IPS DF 6.9 (cell line): ENCODE data around the gene ZNF586.
"Not testable (repeated sequence)": the region's sequence is repeated elsewhere in the genome, so short reads cannot be mapped to it uniquely, and the experiment has no call there.

Experiments
- DNase-seq: peaks from one replicate; pipeline ENCODE4 v3.0.0-alpha.2; 2013; ENCODE audit warnings: low read depth, low spot score
- H3K27ac ChIP-seq: one replicate; pipeline ENCODE4 v1.5.1; 2013; ENCODE audit warnings: low read length, control low read depth
- H3K27me3 ChIP-seq: 2 replicates; pipeline ENCODE4 v1.6.1; 2013; ENCODE audit warnings: mild to moderate bottlenecking, low read length; ENCODE audit not compliant: control insufficient read depth, insufficient read depth
- H3K36me3 ChIP-seq: 2 replicates; pipeline ENCODE4 v1.6.1; 2013; ENCODE audit warnings: low read length; ENCODE audit not compliant: control insufficient read depth, insufficient read depth
- H3K4me1 ChIP-seq: 2 replicates; pipeline ENCODE4 v1.6.1; 2013; ENCODE audit warnings: low read length; ENCODE audit not compliant: control insufficient read depth, insufficient read depth
- H3K4me3 ChIP-seq: 2 replicates; pipeline ENCODE4 v1.5.1; 2013; ENCODE audit warnings: mild to moderate bottlenecking, low read length
- H3K9me3 ChIP-seq: 2 replicates; pipeline ENCODE4 v1.6.1; 2013; ENCODE audit warnings: low read length, inconsistent platforms; ENCODE audit not compliant: control insufficient read depth, insufficient read depth
- WGBS: extraction: QIAGEN DNeasy Blood & Tissue Kit; methylation state at CpG from one replicate; pipeline ENCODE4 v1.1.7; 2013; ENCODE audit warnings: mixed read lengths, missing lambda C conversion rate; ENCODE audit not compliant: insufficient read length, insufficient coverage; 5-methylcytosine and 5-hydroxymethylcytosine counted together

ZNF586 gene

DNA sequence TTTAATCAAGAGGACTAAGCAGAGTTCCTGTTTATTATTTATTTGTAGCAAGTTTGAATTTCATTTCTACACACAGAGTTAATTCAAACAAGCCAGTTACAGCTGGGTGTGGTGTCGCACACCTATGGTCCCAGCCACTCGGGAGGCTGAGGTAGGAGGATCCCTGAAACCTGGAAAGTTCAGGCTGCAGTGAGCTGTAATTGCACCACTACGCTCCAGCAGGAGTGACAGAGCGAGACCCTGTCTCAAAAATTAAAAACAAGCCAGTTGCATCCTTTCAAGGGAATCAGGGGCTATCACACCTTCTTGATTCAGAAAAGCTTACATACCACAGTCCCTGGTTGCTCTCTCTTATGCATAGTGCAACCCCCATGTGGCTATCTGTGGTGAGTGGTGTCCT, 19.8 kb downstream of the ZNF586 start:
- no CpG with 5 or more reads among the region's 4 CpGs for WGBS
- H3K36me3 ChIP-seq, result peaks cover 4% of the 10 kb centered on the region; the same call in 1 of the 2 replicates

GRCh38 chr19:57796580-57796979, 27.1 kb downstream of the ZNF586 start:
- no CpG with 5 or more reads among the region's 1 CpG for WGBS
- DNase-seq, H3K4me1 ChIP-seq, H3K36me3 ChIP-seq, H3K27ac ChIP-seq, H3K27me3 ChIP-seq, H3K9me3 ChIP-seq, H3K4me3 ChIP-seq: not testable (repeated sequence)

More for the DNA sequence above, 19.8 kb downstream of the ZNF586 start:
- Histone ChIP-seq H3K9me3 (no peaks in the 10 kb centered on the region; the same call in 1 of the 2 replicates), H3K27ac (no peak overlapping the region), H3K27me3 (no peaks in the 10 kb centered on the region), H3K4me3 (no peak overlapping the region), H3K4me1 (peaks cover 1% of the 10 kb centered on the region; the same call in 1 of the 2 replicates)
- no peak for DNase-seq

GRCh38 chr19:57800696-57801095, 31.2 kb downstream of the ZNF586 start:
- Histone ChIP-seq H3K4me3 (no peak overlapping the region), H3K36me3 (no peaks in the 10 kb centered on the region), H3K4me1 (peaks cover 6% of the 10 kb centered on the region; the same call in 1 of the 2 replicates), H3K9me3 (no peaks in the 10 kb centered on the region), H3K27ac (no peak overlapping the region), H3K27me3 (no peaks in the 10 kb centered on the region)
- no CpG with 5 or more reads among the region's 5 CpGs for WGBS
- no peak for DNase-seq

DNA sequence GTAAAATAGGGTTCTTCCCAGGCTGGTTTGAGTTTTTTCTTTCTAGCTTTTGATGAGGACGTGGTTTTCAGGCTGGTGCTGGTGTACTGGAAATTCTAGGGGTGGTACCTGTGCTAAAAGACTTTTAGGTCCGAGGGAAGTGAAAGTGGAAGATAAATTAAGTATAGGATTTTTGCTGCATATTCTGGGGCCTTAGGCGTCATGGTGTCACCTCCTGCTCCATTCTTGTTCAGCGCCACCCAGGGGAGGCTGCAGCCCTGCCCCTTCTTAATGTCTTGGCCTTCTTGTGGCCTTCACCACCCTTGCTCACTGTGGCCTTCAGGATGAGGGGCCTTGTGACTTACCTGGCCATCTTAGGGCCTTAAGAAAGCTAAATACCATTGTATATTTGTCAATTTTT, 32.8 kb downstream of the ZNF586 start:
- Histone ChIP-seq H3K4me1 (peaks cover 6% of the 10 kb centered on the region; the same call in 1 of the 2 replicates), H3K27ac (no peak overlapping the region), H3K9me3 (no peaks in the 10 kb centered on the region), H3K27me3 (no peaks in the 10 kb centered on the region), H3K4me3 (no peak overlapping the region), H3K36me3 (no peaks in the 10 kb centered on the region)
- no CpG with 5 or more reads among the region's 4 CpGs for WGBS
- no peak for DNase-seq

- no CpG with 5 or more reads among the region's 6 CpGs for WGBS
- Histone ChIP-seq H3K4me1 (peaks cover 6% of the 10 kb centered on the region; the same call in 1 of the 2 replicates), H3K27me3 (no peaks in the 10 kb centered on the region), H3K4me3 (peak overlapping the region; percentile 36; the same call in 1 of the 2 replicates), H3K27ac (no peak overlapping the region), H3K9me3 (no peaks in the 10 kb centered on the region), H3K36me3 (peaks cover 5% of the 10 kb centered on the region; the same call in 1 of the 2 replicates)
- DNase-seq, result no peak
Observed at GRCh38 chr19:57803265-57803593, 33.8 kb downstream of the ZNF586 start.

DNA sequence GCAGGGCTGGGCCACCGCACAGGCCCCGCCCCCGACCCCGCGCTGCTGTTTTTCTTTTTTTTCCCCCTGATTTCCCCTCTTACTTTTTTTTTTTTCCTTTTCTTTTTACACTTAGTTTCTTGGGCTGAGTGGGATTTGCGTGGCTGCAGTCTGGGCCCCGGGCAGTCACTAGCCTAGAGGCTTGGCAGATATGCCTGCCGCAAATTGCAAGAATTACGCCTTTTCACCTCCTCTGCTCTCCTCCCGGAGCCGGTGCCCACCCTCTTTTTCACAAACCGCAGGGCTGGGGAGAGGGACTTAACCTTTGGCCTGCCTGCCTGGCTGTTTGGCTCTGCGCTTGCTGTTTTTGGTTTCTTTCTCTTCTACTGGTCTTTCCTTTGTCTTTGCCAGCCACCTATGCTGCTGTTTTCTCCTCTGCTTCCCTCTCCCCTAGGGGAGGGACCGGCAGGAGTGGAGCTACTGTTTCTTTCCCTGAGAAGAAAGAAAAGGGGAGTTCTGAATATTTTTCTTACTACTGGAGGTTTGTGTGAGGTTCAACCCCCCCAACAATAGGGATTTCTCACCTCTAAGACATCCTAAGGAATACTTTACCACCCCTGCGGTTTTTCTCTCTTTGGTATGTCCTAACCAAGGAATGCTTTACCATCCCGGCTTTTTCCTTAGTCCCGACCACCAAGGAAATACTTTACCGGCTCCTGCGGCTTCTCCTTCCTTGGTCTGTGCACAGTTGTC, 34.3 kb downstream of the ZNF586 start:
- H3K27me3 ChIP-seq, result no peaks in the 10 kb centered on the region
- H3K4me1 ChIP-seq, result peaks cover 6% of the 10 kb centered on the region; the same call in 1 of the 2 replicates
- no CpG with 5 or more reads among the region's 19 CpGs for WGBS
- H3K9me3 ChIP-seq, result no peaks in the 10 kb centered on the region
- peak overlapping the region; percentile 78 for H3K27ac ChIP-seq
- H3K36me3 ChIP-seq, result peaks cover 9% of the 10 kb centered on the region; the same call in 1 of the 2 replicates
- peak; percentile 43 for DNase-seq
- peak overlapping the region; percentile 36; the same call in 1 of the 2 replicates for H3K4me3 ChIP-seq

DNA sequence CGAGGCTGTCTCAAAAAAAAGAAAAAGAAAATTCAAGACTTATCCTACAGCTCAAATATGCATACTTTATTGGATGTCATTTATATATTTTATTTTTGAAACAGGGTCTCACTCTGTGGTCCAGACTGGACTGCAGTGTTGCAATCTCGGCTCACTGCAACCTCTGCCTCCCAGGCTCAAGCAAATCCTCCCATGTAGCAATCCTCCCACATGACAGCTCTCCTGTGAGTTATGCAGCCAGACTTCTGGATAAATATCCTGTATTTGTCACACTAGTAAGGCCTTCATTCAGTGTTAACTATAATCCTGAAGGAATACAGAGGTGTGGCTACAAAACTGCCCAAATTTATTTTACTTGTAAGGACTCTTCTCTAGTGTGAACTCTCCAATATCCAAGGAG, 38.1 kb downstream of the ZNF586 start:
- Histone ChIP-seq H3K4me1 (no peaks in the 10 kb centered on the region), H3K27me3 (no peaks in the 10 kb centered on the region), H3K36me3 (peaks cover 9% of the 10 kb centered on the region; the same call in 1 of the 2 replicates), H3K27ac (no peak overlapping the region), H3K4me3 (no peak overlapping the region), H3K9me3 (no peaks in the 10 kb centered on the region)
- no CpG with 5 or more reads among the region's 2 CpGs for WGBS
- no peak for DNase-seq

DNA sequence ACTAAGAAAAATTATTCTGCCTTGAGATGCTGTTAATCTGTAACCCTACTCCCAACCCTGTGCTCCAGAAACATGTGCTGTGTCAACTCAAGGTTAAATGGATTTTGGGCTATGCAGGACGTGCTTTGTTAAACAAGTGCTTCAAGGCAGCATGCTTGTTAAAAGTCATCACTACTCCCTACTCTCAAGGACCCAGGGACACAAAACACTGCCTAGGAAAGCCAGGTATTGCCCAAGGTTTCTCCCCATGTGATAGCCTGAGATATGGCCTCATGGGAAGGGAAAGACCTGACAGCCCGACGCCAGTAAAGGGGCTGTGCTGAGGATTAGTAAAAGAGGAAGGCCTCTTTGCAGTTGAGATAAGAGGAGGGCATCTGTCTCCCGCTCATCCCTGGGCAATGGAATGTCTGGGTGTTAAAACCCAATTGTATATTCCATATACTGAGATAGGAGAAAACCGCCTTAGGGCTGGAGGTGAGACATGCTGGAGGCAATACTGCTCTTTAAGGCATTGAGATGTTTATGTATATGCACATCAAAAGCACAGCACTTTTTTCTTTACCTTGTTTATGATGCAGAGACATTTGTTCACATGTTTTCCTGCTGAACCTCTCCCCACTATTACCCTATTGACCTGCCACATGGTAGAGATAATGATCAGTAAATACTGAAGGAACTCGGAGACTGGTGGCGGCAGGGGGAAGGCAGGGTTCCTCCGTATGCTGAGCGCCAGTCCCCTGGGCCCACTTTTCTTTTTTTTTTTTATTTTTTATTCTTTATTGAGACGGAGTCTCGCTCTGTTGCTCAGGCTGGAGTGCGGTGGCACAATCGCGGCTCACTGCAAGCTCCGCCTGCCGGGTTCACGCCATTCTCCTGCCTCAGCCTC, 41.2 kb downstream of the ZNF586 start:
- H3K4me1 ChIP-seq, H3K27me3 ChIP-seq, H3K36me3 ChIP-seq, H3K4me3 ChIP-seq, H3K27ac ChIP-seq, H3K9me3 ChIP-seq, DNase-seq: not testable (repeated sequence)
- WGBS, result no CpG with 5 or more reads among the region's 17 CpGs

GRCh38 chr19:57812226-57812625, 42.8 kb downstream of the ZNF586 start:
- no peaks in the 10 kb centered on the region for H3K4me1 ChIP-seq
- H3K27me3 ChIP-seq, result no peaks in the 10 kb centered on the region
- DNase-seq, result no peak
- peaks cover 9% of the 10 kb centered on the region; the same call in 1 of the 2 replicates for H3K36me3 ChIP-seq
- H3K4me3 ChIP-seq, result no peak overlapping the region
- no CpG with 5 or more reads among the region's 3 CpGs for WGBS
- no peak overlapping the region for H3K27ac ChIP-seq
- no peaks in the 10 kb centered on the region for H3K9me3 ChIP-seq

- H3K36me3 ChIP-seq, H3K9me3 ChIP-seq, H3K27ac ChIP-seq, DNase-seq, H3K4me1 ChIP-seq, H3K27me3 ChIP-seq, H3K4me3 ChIP-seq: not testable (repeated sequence)
- no CpG with 5 or more reads among the region's 13 CpGs for WGBS
Observed at GRCh38 chr19:57812975-57813820, 43.7 kb downstream of the ZNF586 start.
